Left renal cortex interstitium (tissue), 4 donors: ENCODE measurements around the gene DYNC2LI1. TPM values are rescaled to one million over a fixed set of nuclear protein-coding genes. Genes with fewer than 3 reads are reported as not detected.

Source experiments
- DNase-seq, 4 donors: peaks; one replicate each; pipeline ENCODE4 v3.0.0-alpha.2; 2013; ENCODE audit warnings: low read depth in 4 of 4, low spot score in 2 of 4, missing footprints in 1 of 4
- polyA plus RNA-seq, 4 donors: library from polyadenylated mRNA; unstranded; fragments of 120-200 nt; gene quantifications; one replicate each; pipeline ENCODE4 v1.2.1, GENCODE V29; 2013; ENCODE audit not compliant: insufficient read length in 4 of 4

The DYNC2LI1 gene
- polyA plus RNA-seq, 4 donors: 73.6 to 95.1 (median 84.8) TPM

- no peak for DNase-seq
Observed at GRCh38 chr2:43759195-43759594, 14.6 kb upstream of the DYNC2LI1 start.

GRCh38 chr2:43762286-43762685, 11.6 kb upstream of the DYNC2LI1 start:
- no peak for DNase-seq

DNA sequence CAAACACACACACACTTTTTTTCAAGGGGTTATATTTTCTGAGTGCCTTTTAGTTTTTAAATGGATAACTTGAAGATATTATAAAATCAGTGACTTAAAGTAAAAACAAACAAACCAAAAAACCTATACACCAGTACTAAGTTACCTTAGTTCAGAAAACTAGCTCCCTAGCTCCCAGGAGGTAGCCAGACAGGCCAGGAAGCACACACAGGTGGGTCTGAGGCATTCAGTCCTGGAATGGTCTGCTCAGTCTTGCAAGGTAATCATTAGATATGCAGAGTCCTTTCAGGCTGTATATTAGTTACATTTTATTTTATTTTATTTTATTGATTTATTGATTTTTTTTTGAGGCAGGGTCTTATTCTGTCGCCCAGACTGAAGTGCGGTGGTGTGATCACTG, 10.7 kb upstream of the DYNC2LI1 start:
- DNase-seq: no peak

GRCh38 chr2:43764086-43764705, 9.6 kb upstream of the DYNC2LI1 start:
- DNase-seq: no peak

DNA sequence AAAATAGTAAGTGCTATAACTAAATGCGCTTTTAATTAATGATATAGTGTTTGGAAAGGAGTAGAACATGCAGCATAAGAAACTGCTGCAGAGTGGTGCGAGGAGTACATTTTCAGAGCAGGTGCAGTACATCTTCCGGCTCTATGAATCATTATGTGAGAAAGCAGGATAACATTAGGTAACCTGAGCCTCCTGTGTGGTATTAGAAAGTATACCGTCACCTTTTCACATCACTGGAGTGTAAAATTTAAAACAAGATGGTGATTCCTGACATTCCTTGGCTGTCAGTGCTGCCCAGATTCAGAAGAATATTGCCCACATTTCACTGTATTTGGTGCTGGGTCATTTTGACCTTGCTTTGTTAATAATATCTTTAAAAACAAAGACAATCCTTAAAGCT, 7.8 kb upstream of the DYNC2LI1 start:
- no peak for DNase-seq

GRCh38 chr2:43774617-43775016, 778 bp downstream of the DYNC2LI1 start:
- no peak for DNase-seq

DNA sequence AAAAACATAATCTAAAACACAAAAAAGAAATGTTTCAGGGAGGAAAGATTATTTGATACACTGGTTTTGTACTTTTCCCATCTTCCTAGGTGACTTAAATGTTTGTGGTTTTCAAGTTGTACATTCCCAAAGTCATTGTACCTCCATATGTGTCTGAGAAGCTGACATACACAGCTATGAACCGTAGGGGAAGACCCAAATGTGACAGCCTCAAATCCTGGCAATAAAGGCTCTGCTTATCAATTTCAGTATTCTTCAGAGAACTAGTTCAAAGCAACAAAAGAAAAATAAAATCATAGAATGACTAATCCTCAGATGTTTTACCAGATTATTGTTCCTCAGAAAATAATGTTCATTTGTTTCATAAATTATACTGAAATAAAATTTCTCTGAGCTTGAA, 2.5 kb downstream of the DYNC2LI1 start:
- DNase-seq: no peak

- DNase-seq: no peak
Observed at GRCh38 chr2:43777306-43777926, 3.6 kb downstream of the DYNC2LI1 start.

GRCh38 chr2:43778233-43778632, 4.4 kb downstream of the DYNC2LI1 start:
- no peak for DNase-seq

DNA sequence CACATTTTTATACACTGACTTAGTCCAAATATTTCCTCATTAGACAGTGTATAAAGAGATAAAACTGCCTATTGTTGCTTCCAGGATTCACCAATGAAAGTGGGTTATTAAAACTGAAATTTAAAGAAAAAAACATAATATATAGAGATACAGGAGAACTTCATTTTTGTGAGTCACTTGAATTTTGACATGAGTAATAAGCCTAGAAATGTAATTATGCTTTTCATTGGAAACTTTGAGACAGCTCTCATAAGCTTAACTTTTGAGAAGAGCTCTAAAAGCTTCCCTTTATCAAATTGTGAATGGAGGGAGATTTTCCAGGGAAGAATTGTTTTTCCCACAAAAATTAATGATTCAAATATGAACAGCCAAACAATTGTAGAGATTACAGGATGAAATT, 14.1 kb downstream of the DYNC2LI1 start:
- no peak for DNase-seq

- no peak for DNase-seq
Observed at GRCh38 chr2:43788646-43789045, 14.8 kb downstream of the DYNC2LI1 start.

DNA sequence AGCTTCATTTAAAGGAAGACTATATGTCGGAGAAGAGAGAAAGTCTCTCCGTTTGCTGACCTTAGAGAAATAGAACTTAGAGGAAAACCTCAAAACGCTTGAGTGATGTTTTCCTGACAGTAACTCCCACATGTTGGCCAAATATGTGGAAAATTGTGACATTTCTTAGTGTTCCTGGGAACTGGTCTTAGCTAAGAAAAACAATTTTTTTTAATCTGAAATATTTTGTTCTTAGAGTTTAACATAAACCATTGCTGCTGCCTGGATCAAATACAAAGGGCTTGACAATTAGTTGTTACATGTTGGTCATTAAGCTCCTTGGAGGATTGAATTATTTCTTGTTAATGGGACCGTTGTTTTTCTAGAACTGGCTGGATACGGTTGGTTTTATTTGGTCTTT, 16.3 kb downstream of the DYNC2LI1 start:
- peak in 1 of 4 donors; percentile 19 for DNase-seq

DNA sequence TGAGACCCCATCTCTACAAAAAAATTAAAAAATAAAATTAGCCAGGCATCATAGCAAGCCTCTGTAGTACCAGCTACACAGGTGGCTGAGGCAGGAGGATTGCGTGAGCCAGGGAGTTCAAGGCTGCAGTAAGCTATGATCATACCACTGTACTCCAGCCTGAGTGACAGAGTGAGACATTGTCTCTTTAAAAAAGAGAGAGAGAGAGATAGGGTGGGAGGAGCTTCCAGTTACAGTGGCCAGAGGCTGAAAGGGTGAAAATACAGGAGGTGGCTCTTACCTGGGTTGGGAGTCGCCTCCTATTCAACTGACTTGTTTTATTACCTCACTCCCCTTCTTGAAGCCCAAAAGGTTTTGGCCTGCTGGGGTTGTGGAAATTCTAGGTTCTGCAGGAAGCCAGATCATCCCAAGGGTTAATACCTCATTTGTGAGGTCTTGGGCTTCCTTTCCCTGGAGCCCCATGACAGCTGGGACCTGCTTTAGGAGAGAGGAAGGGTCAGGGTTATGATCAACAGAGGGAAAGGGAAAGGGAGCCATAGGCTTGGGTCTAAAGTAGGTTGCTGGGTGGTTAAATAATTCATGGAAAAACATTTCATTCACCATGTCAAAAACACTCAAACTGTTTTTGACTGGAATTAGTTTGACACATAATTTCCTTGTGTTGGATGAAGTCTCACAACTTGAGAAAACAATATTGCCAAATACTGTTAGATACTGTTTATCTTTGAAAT, 17.4 kb downstream of the DYNC2LI1 start:
- DNase-seq: no peak

DNA sequence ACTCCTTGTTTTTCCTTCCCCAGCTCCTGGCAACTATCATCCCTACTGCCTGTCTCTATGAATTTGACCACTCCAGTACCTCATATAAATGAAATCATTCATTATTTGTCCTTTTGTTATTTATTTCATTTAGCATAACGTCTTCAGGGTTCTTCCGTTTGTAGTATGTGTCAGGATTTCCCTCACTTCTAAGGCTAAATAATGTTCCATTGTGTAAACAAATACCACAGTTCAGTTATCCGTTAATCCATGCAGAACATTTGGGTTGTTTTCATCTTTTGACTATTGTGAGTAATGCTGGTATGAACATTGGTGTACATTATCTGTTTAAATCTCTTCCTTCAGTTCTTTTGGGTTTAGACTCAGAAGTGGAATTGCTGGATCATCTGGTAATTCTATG, 18.8 kb downstream of the DYNC2LI1 start:
- peak in 1 of 4 donors; percentile 37 for DNase-seq

DNA sequence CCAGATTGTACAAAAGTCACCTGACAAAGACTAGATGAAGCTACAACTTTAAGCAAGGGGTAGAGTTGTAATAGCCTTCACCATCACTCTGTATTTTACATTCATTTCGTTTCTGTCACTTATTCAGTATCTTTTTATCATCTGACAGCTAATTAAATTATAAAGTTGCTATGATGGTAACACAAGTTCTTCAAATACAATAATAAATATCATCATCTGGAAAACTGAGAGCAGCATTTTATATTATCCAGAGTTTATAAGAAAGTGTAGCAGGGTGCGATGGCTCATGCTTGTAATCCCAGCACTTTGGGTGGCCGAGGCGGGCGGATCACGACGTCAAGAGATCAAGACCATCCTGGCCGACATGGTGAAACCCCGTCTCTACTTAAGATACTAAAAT, 21.1 kb downstream of the DYNC2LI1 start:
- no peak for DNase-seq

GRCh38 chr2:43796206-43796605, 22.4 kb downstream of the DYNC2LI1 start:
- no peak for DNase-seq

DNA sequence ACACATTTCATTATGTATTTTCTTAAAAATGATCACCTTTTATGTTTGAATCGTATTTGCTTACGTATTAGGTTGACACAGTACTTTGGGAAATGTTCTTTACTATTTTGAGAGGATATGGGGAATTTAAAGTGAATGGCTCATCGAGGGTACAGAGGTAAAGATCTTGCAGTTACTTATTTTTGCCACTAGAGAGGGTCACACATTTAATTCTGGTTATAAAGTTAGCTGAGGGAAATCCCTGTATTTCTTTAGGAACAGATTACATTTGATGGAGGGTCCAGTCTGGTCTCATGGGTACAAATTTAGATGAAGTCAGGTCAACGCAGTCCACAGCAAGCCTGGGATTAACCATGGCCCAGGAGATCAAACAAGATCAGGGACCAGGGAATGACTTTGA, 24.5 kb downstream of the DYNC2LI1 start:
- DNase-seq: no peak

DNA sequence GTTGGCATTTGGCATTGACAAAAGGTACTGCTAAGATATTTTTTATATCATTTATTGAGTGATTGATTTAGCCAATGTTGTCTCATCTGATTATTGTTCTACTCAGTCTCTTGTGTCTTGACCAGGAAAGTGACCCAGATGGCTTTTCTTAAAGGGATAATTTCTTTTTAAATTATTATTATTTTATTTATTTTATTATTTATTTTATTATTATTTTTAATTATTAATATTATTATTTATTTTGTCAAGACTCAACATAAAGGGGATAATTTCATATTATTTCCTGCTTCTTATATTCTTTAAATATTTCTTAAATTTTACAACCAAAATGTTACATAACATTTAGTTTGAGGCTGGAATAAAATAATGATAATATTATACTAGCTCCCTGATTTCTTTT, 27.1 kb downstream of the DYNC2LI1 start:
- DNase-seq: no peak

- DNase-seq: no peak
Observed at GRCh38 chr2:43802135-43802534, 28.3 kb downstream of the DYNC2LI1 start.

GRCh38 chr2:43803113-43803512, 29.3 kb downstream of the DYNC2LI1 start:
- DNase-seq: no peak

GRCh38 chr2:43806719-43807031, 32.8 kb downstream of the DYNC2LI1 start:
- DNase-seq: no peak

- no peak for DNase-seq
Observed at GRCh38 chr2:43810452-43810851, 36.6 kb downstream of the DYNC2LI1 start.
